Breast epithelium (tissue), 4 donors: Measurements from ENCODE around the gene KHDC4. TPM values are rescaled to one million over a fixed set of nuclear protein-coding genes. Genes with fewer than 3 reads are reported as not detected.
"Not testable (repeated sequence)": the region's sequence is repeated elsewhere in the genome, so short reads cannot be mapped to it uniquely, and the experiment has no call there.

Source experiments
- DNase-seq, 2 donors: peaks; one replicate each; pipeline ENCODE4 v3.0.0-alpha.2; 2019; ENCODE audit warnings: low spot score in 2 of 2
- H3K27ac ChIP-seq, 2 donors: fragments of 200-600 bp; sonication (generic) in 1 of 2; one replicate each; pipeline ENCODE4 v1.5.1; 2016 to 2019; ENCODE audit warnings: mild to moderate bottlenecking in 1 of 2
- H3K27me3 ChIP-seq, 2 donors: fragments of 200-600 bp; sonication (generic) in 1 of 2; one replicate each; pipeline versions ENCODE4 v1.5.1 to v1.6.0; 2017 to 2019; ENCODE audit warnings: control low read depth in 1 of 2, mild to moderate bottlenecking in 1 of 2
- H3K36me3 ChIP-seq: fragments of 200-600 bp; one replicate; pipeline ENCODE4 v1.5.1; 2019
- H3K4me1 ChIP-seq, 2 donors: fragments of 200-600 bp; sonication (generic); one replicate each; pipeline ENCODE4 v1.5.1; 2016 to 2019; ENCODE audit warnings: control low read depth in 1 of 2
- H3K4me3 ChIP-seq, 3 donors: fragments of 200-600 bp; sonication (generic); 1 replicate in 2 of 3; 2 replicates in 1 of 3; pipeline ENCODE4 v1.5.1; 2016 to 2019; ENCODE audit warnings: mild to moderate bottlenecking in 3 of 3, moderate library complexity in 2 of 3
- H3K9me3 ChIP-seq, 2 donors: fragments of 200-600 bp; sonication (generic) in 1 of 2; one replicate each; pipeline ENCODE4 v1.5.1; 2016 to 2019; ENCODE audit warnings: control low read depth in 1 of 2
- POLR2A ChIP-seq: fragments of 450-650 bp; IDR thresholded peaks from one replicate; pipeline ENCODE4 v1.6.1; 2016; ENCODE audit warnings: antibody characterized with exemption, mild to moderate bottlenecking, moderate library complexity
- POLR2AphosphoS5 ChIP-seq, 3 donors: sonication (generic); formaldehyde crosslinking; IDR thresholded peaks; one replicate each; pipeline ENCODE4 v1.6.1; 2017; ENCODE audit warnings: antibody characterized with exemption in 3 of 3
- intact Hi-C: fragments of 100-400 bp; cut with DNase I; formaldehyde crosslinking; loops from one replicate; pipeline ENCODE4 v1.15.1; 2023; ENCODE audit warnings: low total_unique reads
- total RNA-seq, 3 donors: library from RNA; depleted of rRNA; stranded (reverse); fragments of >200 nt; gene quantifications; one replicate each; pipeline ENCODE4 v1.1.0, GENCODE V29; 2016
- TF ChIP-seq, protein P1 (sequence below), 3 donors: fragments of 450-650 bp; IDR thresholded peaks; one replicate each; pipeline ENCODE4 v1.5.1; 2016 to 2017; ENCODE audit warnings: antibody characterized with exemption in 3 of 3, mild to moderate bottlenecking in 3 of 3, moderate library complexity in 3 of 3

KHDC4 gene
- total RNA-seq, 3 donors from 2014 or later = 52.0 to 81.5 (median 64.2) TPM

DNA sequence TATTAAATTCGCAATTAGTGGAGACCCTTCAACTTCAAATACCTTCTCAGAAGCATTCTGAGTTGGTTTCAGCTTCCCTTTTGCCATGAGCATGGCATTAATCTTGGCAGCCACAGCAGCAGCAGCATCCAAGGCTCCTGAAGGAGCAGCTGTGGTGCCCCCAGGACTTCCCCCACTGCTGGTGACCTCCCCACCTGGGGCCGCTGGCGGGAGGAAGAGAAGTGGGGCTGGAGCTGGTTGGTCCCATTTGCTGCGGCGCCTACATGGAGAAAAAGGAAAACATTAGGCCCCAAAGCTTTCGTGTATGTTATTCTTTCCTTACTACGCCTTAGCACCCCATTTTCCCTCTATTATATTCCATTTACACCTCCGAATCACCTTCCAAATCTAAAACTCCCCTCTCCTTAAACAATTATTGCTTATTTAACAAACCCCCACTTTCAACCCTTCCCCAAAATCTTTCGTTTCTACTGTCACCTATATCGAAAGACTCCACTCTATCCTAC is 569 bp downstream of the KHDC4 start:
- H3K27me3 ChIP-seq = no peaks in the 10 kb centered on the region
- H3K36me3 ChIP-seq = peaks cover 3% of the 10 kb centered on the region
- TF ChIP-seq POLR2AphosphoS5 (IDR thresholded peaks at IDR 0.05) (no peak), POLR2A (no peak)
- TF ChIP-seq, protein P1, sequence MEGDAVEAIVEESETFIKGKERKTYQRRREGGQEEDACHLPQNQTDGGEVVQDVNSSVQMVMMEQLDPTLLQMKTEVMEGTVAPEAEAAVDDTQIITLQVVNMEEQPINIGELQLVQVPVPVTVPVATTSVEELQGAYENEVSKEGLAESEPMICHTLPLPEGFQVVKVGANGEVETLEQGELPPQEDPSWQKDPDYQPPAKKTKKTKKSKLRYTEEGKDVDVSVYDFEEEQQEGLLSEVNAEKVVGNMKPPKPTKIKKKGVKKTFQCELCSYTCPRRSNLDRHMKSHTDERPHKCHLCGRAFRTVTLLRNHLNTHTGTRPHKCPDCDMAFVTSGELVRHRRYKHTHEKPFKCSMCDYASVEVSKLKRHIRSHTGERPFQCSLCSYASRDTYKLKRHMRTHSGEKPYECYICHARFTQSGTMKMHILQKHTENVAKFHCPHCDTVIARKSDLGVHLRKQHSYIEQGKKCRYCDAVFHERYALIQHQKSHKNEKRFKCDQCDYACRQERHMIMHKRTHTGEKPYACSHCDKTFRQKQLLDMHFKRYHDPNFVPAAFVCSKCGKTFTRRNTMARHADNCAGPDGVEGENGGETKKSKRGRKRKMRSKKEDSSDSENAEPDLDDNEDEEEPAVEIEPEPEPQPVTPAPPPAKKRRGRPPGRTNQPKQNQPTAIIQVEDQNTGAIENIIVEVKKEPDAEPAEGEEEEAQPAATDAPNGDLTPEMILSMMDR (IDR thresholded peaks at IDR 0.05) = no peak
- peaks cover 12 to 19% of the 10 kb centered on the region in 2 donors for H3K4me1 ChIP-seq
- peak overlapping the region; percentile 89 to 96 for H3K27ac ChIP-seq
- peak overlapping the region; percentile 58 to 94 (median 78) for H3K4me3 ChIP-seq
- H3K9me3 ChIP-seq = no peaks in the 10 kb centered on the region
- intact Hi-C loops = no loop called here
- DNase-seq = no peak

DNA sequence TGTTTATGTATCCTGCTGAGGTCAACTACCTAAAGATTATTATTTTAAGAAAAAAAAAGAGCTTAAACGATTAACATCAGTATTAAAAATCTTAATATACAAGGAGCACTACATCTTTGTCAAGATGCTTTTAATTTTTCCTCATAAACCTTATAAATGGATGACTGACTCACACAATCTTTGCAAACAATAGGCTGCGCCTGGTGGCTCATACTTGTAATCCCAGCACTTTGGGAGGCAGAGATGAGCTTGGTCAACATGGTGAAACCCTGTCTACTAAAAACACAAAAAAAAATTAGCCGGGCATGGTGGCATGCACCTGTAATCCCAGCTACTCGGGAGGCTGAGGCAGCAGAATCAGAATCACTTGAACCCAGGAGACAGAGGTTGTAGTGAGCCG is 1.7 kb downstream of the KHDC4 start:
- no peaks in the 10 kb centered on the region for H3K9me3 ChIP-seq
- H3K4me3 ChIP-seq = peak overlapping the region in 2 of 3 donors; percentile 58 to 94
- no peak for DNase-seq
- H3K36me3 ChIP-seq = peaks cover 3% of the 10 kb centered on the region
- H3K27ac ChIP-seq = peak overlapping the region in 1 of 2 donors; percentile 89
- intact Hi-C loops = no loop called here
- TF ChIP-seq, protein P1 (IDR thresholded peaks at IDR 0.05) = no peak
- no peak for TF ChIP-seq POLR2A
- TF ChIP-seq POLR2AphosphoS5 (IDR thresholded peaks at IDR 0.05) = no peak
- peaks cover 12 to 19% of the 10 kb centered on the region in 2 donors for H3K4me1 ChIP-seq
- no peaks in the 10 kb centered on the region for H3K27me3 ChIP-seq

DNA sequence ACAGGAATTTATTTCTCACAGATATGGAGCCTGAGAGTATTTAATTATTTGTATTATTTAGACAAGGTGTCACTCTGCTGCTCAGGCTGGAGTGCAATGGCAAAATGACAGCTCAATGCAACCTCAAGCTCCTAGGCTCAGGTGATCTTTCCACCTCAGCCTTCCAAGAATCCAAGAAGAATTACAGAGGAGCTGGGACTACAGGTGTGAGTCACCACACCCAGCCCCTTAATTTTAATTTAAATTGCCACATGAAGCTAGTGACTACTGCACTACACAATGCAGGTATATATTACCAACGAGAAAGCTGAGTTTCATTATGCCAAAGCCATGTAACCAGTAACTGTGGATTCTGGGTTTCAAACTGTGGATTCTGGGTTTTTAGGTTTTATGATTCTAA is 2.1 kb downstream of the KHDC4 start:
- intact Hi-C loops = no loop called here
- H3K4me3 ChIP-seq = peak overlapping the region in 2 of 3 donors; percentile 20 to 94
- peak overlapping the region; percentile 23 to 62 for H3K27ac ChIP-seq

DNA sequence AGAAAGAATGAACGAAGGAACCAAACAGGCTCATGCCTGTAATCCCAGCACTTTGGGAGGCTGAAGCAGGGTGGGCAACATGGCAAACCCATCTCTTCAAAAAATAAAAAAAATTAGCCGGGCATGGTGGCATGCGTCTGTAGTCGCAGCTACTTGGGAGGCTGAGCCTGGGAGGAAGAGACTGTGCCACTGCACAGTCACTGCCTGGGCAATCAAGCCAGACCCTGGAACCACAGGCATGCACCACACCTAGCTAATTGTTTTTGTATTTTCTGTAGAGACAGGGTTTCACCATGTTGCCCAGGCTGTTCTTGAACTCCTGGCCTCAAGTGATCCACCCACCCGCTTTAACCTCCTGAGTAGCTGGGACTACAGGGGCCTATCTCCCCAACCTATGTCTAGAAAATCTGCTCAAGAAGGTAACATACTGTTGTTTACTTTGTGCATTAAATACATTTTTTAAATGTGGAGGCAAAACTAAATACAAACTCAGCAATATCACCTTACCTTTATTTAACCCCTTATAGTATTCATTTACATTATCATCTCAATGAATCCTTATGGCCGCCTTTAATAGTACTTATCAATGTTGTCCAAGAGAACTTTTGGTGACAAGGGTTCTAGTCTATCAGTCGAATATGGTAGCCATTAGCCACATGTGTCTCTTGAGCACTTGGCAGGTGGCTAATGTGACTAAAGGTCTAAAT is 2.7 kb downstream of the KHDC4 start:
- Histone ChIP-seq H3K27me3 (no peaks in the 10 kb centered on the region), H3K4me3 (peak overlapping the region in 2 of 3 donors; percentile 20 to 94), H3K36me3 (peaks cover 7% of the 10 kb centered on the region), H3K9me3 (no peaks in the 10 kb centered on the region), H3K27ac (peak overlapping the region; percentile 23 to 62), H3K4me1 (peaks cover 12 to 19% of the 10 kb centered on the region in 2 donors)
- no peak for DNase-seq
- intact Hi-C loops = no loop called here
- TF ChIP-seq, protein P1 (IDR thresholded peaks at IDR 0.05) = no peak
- TF ChIP-seq POLR2AphosphoS5 (IDR thresholded peaks at IDR 0.05) (no peak), POLR2A (no peak)

More for the DNA sequence above, 2.1 kb downstream of the KHDC4 start:
- no peaks in the 10 kb centered on the region for H3K9me3 ChIP-seq
- no peaks in the 10 kb centered on the region for H3K27me3 ChIP-seq
- TF ChIP-seq POLR2A (no peak), POLR2AphosphoS5 (IDR thresholded peaks at IDR 0.05) (no peak)
- TF ChIP-seq, protein P1 (IDR thresholded peaks at IDR 0.05) = no peak
- H3K36me3 ChIP-seq = peaks cover 3% of the 10 kb centered on the region
- H3K4me1 ChIP-seq = peaks cover 12 to 19% of the 10 kb centered on the region in 2 donors
- DNase-seq = no peak

DNA sequence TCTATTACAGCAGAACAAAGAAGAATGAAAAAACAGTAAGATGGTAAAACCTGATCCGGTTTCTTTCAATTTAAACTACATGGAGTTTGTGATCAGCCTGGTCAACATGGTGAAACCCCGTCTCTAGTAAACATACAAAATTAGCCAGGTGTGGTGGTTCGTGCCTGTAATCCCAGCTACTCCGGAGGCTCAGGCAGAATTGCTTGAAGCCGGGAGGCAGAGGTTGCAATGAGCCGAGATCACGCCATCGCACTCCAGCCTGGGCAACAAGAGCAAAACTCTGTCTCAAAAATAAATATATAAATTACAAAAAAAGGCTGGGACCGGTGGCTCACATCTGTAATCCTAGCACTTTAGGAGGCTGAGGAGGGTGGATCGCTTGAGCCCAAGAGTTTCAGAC is 3.5 kb downstream of the KHDC4 start:
- H3K27me3 ChIP-seq, H3K36me3 ChIP-seq, intact Hi-C loops, H3K9me3 ChIP-seq, DNase-seq: not testable (repeated sequence)
- Histone ChIP-seq H3K4me3 (peak overlapping the region in 2 of 3 donors; percentile 20 to 94), H3K27ac (peak overlapping the region in 1 of 2 donors; percentile 62), H3K4me1 (peaks cover 12 to 19% of the 10 kb centered on the region in 2 donors)
